HepG2 (cell line): ENCODE measurements around the gene HSPA4L. TPM values are rescaled to one million over a fixed set of nuclear protein-coding genes. Genes with fewer than 3 reads are reported as not detected.

Experiments
- ARID2 ChIP-seq: sonication (generic); formaldehyde crosslinking; IDR thresholded peaks from 2 replicates; pipeline ENCODE4 v1.8.1; 2022; ENCODE audit warnings: mild to moderate bottlenecking, missing genetic modification reagents, borderline replicate concordance
- ATF6 ChIP-seq: sonication (generic); formaldehyde crosslinking; conservative IDR thresholded peaks from 2 replicates; pipeline ENCODE4 v1.4.0; 2020; ENCODE audit warnings: missing genetic modification reagents
- FOXP4 ChIP-seq: sonication (generic); formaldehyde crosslinking; IDR thresholded peaks from 2 replicates; pipeline ENCODE4 v1.4.0; 2020; ENCODE audit warnings: missing genetic modification reagents
- HOMEZ ChIP-seq: IDR thresholded peaks from 2 replicates; pipeline ENCODE4 v1.6.1; 2016; ENCODE audit warnings: low read depth
- KDM5A ChIP-seq: fragments of 200-600 bp; sonication (generic); IDR thresholded peaks from 2 replicates; pipeline ENCODE4 v1.7.0; 2018; ENCODE audit warnings: antibody characterized with exemption, mild to moderate bottlenecking, low read length, borderline replicate concordance
- KLF6 ChIP-seq: IDR thresholded peaks from 2 replicates; pipeline ENCODE4 v1.8.0; 2016; ENCODE audit warnings: missing biosample characterization, missing genetic modification reagents
- PAXIP1 ChIP-seq: sonication (generic); formaldehyde crosslinking; conservative IDR thresholded peaks from 2 replicates; pipeline ENCODE4 v1.4.0; 2020; ENCODE audit warnings: mild to moderate bottlenecking, missing genetic modification reagents, moderate library complexity
- POLR2AphosphoS2 ChIP-seq: IDR thresholded peaks from 2 replicates; pipeline ENCODE4 v1.6.1; 2011; ENCODE audit warnings: low read depth, low read length, improper control_type of control experiment
- POLR2AphosphoS5 ChIP-seq: IDR thresholded peaks from 2 replicates; pipeline ENCODE4 v1.6.1; 2012; ENCODE audit warnings: low read depth, low read length
- RXRA ChIP-seq: sonication (generic); formaldehyde crosslinking; IDR thresholded peaks from 2 replicates; pipeline ENCODE4 v1.5.1; 2020; ENCODE audit warnings: missing genetic modification reagents
- SNAPC2 ChIP-seq: sonication (generic); formaldehyde crosslinking; IDR thresholded peaks from 2 replicates; pipeline ENCODE4 v1.8.1; 2022; ENCODE audit warnings: mild to moderate bottlenecking, missing genetic modification reagents
- SRSF4 ChIP-seq: fragments of 200-400 bp; formaldehyde crosslinking; IDR thresholded peaks from one replicate; pipeline ENCODE4 v1.6.1; 2018; ENCODE audit warnings: mild to moderate bottlenecking, low read depth, low read length, moderate library complexity; ENCODE audit not compliant: poor library complexity, severe bottlenecking
- THAP11 ChIP-seq: IDR thresholded peaks from 2 replicates; pipeline ENCODE4 v1.6.1; 2016; ENCODE audit warnings: missing biosample characterization, missing genetic modification reagents
- ZEB1 ChIP-seq: IDR thresholded peaks from 2 replicates; pipeline ENCODE4 v1.6.1; 2012; ENCODE audit warnings: mild to moderate bottlenecking, low read depth, inconsistent platforms; ENCODE audit not compliant: insufficient replicate concordance
- ZFY ChIP-seq: sonication (generic); formaldehyde crosslinking; IDR thresholded peaks from 2 replicates; pipeline ENCODE4 v1.4.0; 2020; ENCODE audit warnings: missing genetic modification reagents
- ZNF225 ChIP-seq: sonication (generic); formaldehyde crosslinking; IDR thresholded peaks from 2 replicates; pipeline ENCODE4 v1.4.0; 2020; ENCODE audit warnings: mild to moderate bottlenecking, missing genetic modification reagents
- ZNF234 ChIP-seq: sonication (generic); formaldehyde crosslinking; conservative IDR thresholded peaks from 2 replicates; pipeline ENCODE4 v1.5.1; 2020; ENCODE audit warnings: mild to moderate bottlenecking, missing genetic modification reagents
- ZNF350 ChIP-seq: sonication (generic); formaldehyde crosslinking; IDR thresholded peaks from 2 replicates; pipeline ENCODE4 v1.4.0; 2020; ENCODE audit warnings: mild to moderate bottlenecking, low read depth, missing genetic modification reagents, borderline replicate concordance
- ZNF670 ChIP-seq: sonication (generic); formaldehyde crosslinking; IDR thresholded peaks from 2 replicates; pipeline ENCODE4 v1.8.0; 2022; ENCODE audit warnings: mild to moderate bottlenecking, missing genetic modification reagents, borderline replicate concordance
- ZNF816 ChIP-seq: sonication (generic); formaldehyde crosslinking; IDR thresholded peaks from 2 replicates; pipeline ENCODE4 v1.8.0; 2022; ENCODE audit warnings: missing genetic modification reagents, mild to moderate bottlenecking, borderline replicate concordance
- polyA plus RNA-seq, 8 experiments: library from polyadenylated mRNA; depleted of rRNA in 3 of 8; stranded (reverse) in 7 of 8; unstranded in 1 of 8; fragments of >200 nt; fragmentation: Illumina TruSeq in 4 of 8; extraction: Trizol in 4 of 8; gene quantifications; 2 replicates each; pipeline versions ENCODE4 v1.2.1 to v1.2.3, GENCODE V29; 2011 to 2016; ENCODE audit warnings: low read depth in 4 of 8, missing spikeins in 1 of 8, mixed read lengths in 1 of 8; ENCODE audit not compliant: insufficient read depth in 1 of 8
- total RNA-seq, 5 experiments: library from RNA; depleted of rRNA; stranded (reverse); fragments of >200 nt; fragmentation: Illumina TruSeq; extraction: Trizol; gene quantifications; 2 replicates each; pipeline ENCODE4 v1.2.3, GENCODE V29; 2016; ENCODE audit warnings: low read depth in 1 of 5

The HSPA4L gene
- total and polyA plus RNA-seq, 2 of the 13 experiments (the other 11 are each of a cell fraction or from before 2014, with no cell fraction given): 3.7 to 31.5 TPM

- TF ChIP-seq POLR2AphosphoS5 (peak; percentile 50; the same call in 1 of the 2 replicates), PAXIP1 (peak; percentile 14; the same call in 1 of the 2 replicates), THAP11 (CRISPR knock-in tag) (0 out of 2 replicates have a peak, but pooled peaks have one; percentile 5), ZEB1 (peak; percentile 14), ZNF225 (CRISPR knock-in tag) (no peak), ZNF350 (CRISPR knock-in tag) (peak; percentile 59; the same call in 1 of the 2 replicates), ZNF670 (CRISPR knock-in tag) (0 out of 2 replicates have a peak, but pooled peaks have one; percentile 26), POLR2AphosphoS2 (no peak), ZFY (peak; percentile 94), SRSF4 (no peak), FOXP4 (CRISPR knock-in tag) (peak; percentile 25; the same call in 1 of the 2 replicates), ARID2 (CRISPR knock-in tag) (peak; percentile 73), KLF6 (CRISPR knock-in tag) (peak; percentile 58; the same call in 1 of the 2 replicates), ATF6 (no peak), SNAPC2 (CRISPR knock-in tag) (peak; percentile 74; the same call in 1 of the 2 replicates), ZNF234 (CRISPR knock-in tag) (no peak), HOMEZ (peak; percentile 76; the same call in 1 of the 2 replicates), KDM5A (peak; percentile 86), ZNF816 (CRISPR knock-in tag) (peak; percentile 49; the same call in 1 of the 2 replicates), RXRA (CRISPR knock-in tag) (peak; percentile 21; the same call in 1 of the 2 replicates)
Observed at GRCh38 chr4:127880763-127881562, 98.8 kb downstream of the HSPA4L start, which contains the start of gene PLK4 (continued).
